NCI-H146 treated with DMSO at 0.1 percent for 48 hours (cell line): ENCODE measurements around the gene FTO.
"Not testable (repeated sequence)": the region's sequence is repeated elsewhere in the genome, so short reads cannot be mapped to it uniquely, and the experiment has no call there.

Experiments used
- DNase-seq: peaks from one replicate; lab custom pipeline; 2025; ENCODE audit not compliant: unreplicated experiment; lab: John Stamatoyannopoulos, UW

FTO gene

GRCh38 chr16:54169112-54169511 lies 465.2 kb downstream of the FTO start:
- DNase-seq, result no peak

GRCh38 chr16:54171626-54172537 lies 467.9 kb downstream of the FTO start:
- DNase-seq, result peak; percentile 93

- DNase-seq, result peak; percentile 9
These were observed 469.5 kb downstream of the FTO start for GRCh38 chr16:54173490-54173889.

- no peak for DNase-seq
These were observed 470.2 kb downstream of the FTO start for GRCh38 chr16:54174201-54174600.

- DNase-seq, result no peak
These were observed 470.8 kb downstream of the FTO start for GRCh38 chr16:54174750-54175149.

- no peak for DNase-seq
These were observed 471.2 kb downstream of the FTO start for GRCh38 chr16:54175169-54175551.

- DNase-seq, result peak; percentile 67
These were observed 471.8 kb downstream of the FTO start for GRCh38 chr16:54175552-54176375.

- peak; percentile 41 for DNase-seq
These were observed 472.5 kb downstream of the FTO start for GRCh38 chr16:54176376-54176901.

GRCh38 chr16:54177052-54177861 lies 473.3 kb downstream of the FTO start:
- no peak for DNase-seq

GRCh38 chr16:54177862-54178477 lies 474.0 kb downstream of the FTO start:
- DNase-seq, result no peak

GRCh38 chr16:54178478-54178976 lies 474.6 kb downstream of the FTO start:
- DNase-seq, result peak; percentile 61

GRCh38 chr16:54180421-54181359 lies 476.7 kb downstream of the FTO start:
- DNase-seq, result no peak

GRCh38 chr16:54181683-54182329 lies 477.9 kb downstream of the FTO start:
- DNase-seq, result not testable (repeated sequence)

GRCh38 chr16:54185045-54185444 lies 481.1 kb downstream of the FTO start:
- DNase-seq, result no peak

- no peak for DNase-seq
These were observed 487.2 kb downstream of the FTO start for GRCh38 chr16:54191163-54191562.

- no peak for DNase-seq
These were observed 487.6 kb downstream of the FTO start for GRCh38 chr16:54191592-54191991.

GRCh38 chr16:54193013-54193664 lies 489.2 kb downstream of the FTO start:
- no peak for DNase-seq

- DNase-seq, result peak; percentile 59
These were observed 489.8 kb downstream of the FTO start for GRCh38 chr16:54193665-54194333.
